ENCODE measurements around the gene ATP6V0C.

The ATP6V0C gene

GRCh38 chr16:2507052-2507659, 6.6 kb upstream of the ATP6V0C start:
- DNase-seq (ENCODE audit: insufficient read length, low spot score), result peak; percentile 81
- peak; percentile 93 for FAIRE-seq

- DNase-seq (ENCODE audit: insufficient read length, low spot score) (no peak), FAIRE-seq (no peak)
These were observed 6.1 kb upstream of the ATP6V0C start for GRCh38 chr16:2507665-2508064.

- no peak for DNase-seq (ENCODE audit: insufficient read length, low spot score)
- no peak for FAIRE-seq
These were observed 4.9 kb upstream of the ATP6V0C start for GRCh38 chr16:2508722-2509400.

GRCh38 chr16:2511128-2511800, 2.5 kb upstream of the ATP6V0C start:
- FAIRE-seq (no peak), DNase-seq (ENCODE audit: insufficient read length, low spot score) (no peak)

GRCh38 chr16:2511996-2512734, 1.6 kb upstream of the ATP6V0C start:
- DNase-seq (ENCODE audit: insufficient read length, low spot score) (no peak), FAIRE-seq (no peak)

- no peak for FAIRE-seq
- no peak for DNase-seq (ENCODE audit: insufficient read length, low spot score)
These were observed 882 bp upstream of the ATP6V0C start for GRCh38 chr16:2512735-2513404.

GRCh38 chr16:2514333-2515179, 804 bp downstream of the ATP6V0C start:
- no peak for FAIRE-seq
- DNase-seq (ENCODE audit: insufficient read length, low spot score), result no peak

GRCh38 chr16:2515180-2515851, 1.6 kb downstream of the ATP6V0C start:
- FAIRE-seq (no peak), DNase-seq (ENCODE audit: insufficient read length, low spot score) (no peak)

GRCh38 chr16:2516391-2517240, 2.9 kb downstream of the ATP6V0C start:
- no peak for DNase-seq (ENCODE audit: insufficient read length, low spot score)
- FAIRE-seq, result no peak

- no peak for DNase-seq (ENCODE audit: insufficient read length, low spot score)
- FAIRE-seq, result no peak
These were observed 4.3 kb downstream of the ATP6V0C start for GRCh38 chr16:2517954-2518605.

- DNase-seq (ENCODE audit: insufficient read length, low spot score) (no peak), FAIRE-seq (no peak)
These were observed 5.3 kb downstream of the ATP6V0C start for GRCh38 chr16:2518823-2519710.

- FAIRE-seq (no peak), DNase-seq (ENCODE audit: insufficient read length, low spot score) (no peak)
These were observed 5.9 kb downstream of the ATP6V0C start for GRCh38 chr16:2519711-2520080.

- DNase-seq (ENCODE audit: insufficient read length, low spot score), result peak; percentile 99
- peak; percentile 63 for FAIRE-seq
These were observed 6.5 kb downstream of the ATP6V0C start, which contains the start of gene AMDHD2 for GRCh38 chr16:2520097-2520783. Gene AMDHD2, plus strand, starts transcription at chr16:2520371. Its CDS starts 88 bp downstream, at chr16:2520459.

- DNase-seq (ENCODE audit: insufficient read length, low spot score) (peak; percentile 66), FAIRE-seq (no peak)
These were observed 7.2 kb downstream of the ATP6V0C start for GRCh38 chr16:2520784-2521531.

- FAIRE-seq (no peak), DNase-seq (ENCODE audit: insufficient read length, low spot score) (no peak)
These were observed 10.1 kb downstream of the ATP6V0C start for GRCh38 chr16:2523801-2524231.

Measured in GM19239 (cell line).